ENCODE measurements around the gene TMEM238L.
A peak's percentile ranks its signal among the peaks of the same experiment; 100 is the strongest.
"Not testable (repeated sequence)": the region's sequence is repeated elsewhere in the genome, so short reads cannot be mapped to it uniquely, and the experiment has no call there.

Gene TMEM238L

GRCh38 chr17:10803830-10804475 lies at the start of gene TMEM238L:
TMEM238L (minus strand) TSS chr17:10804099; CDS start chr17:10803963, 136 bp downstream.
- Mint-ChIP-seq H3K9me3 (peaks cover 4% of the 10 kb centered on the region), H3K4me3 (no peak within 1 kb of the TSS), H3K36me3 (ENCODE audit: low read depth) (no peaks in the 10 kb centered on the region), H3K4me1 (peaks cover 18% of the 10 kb centered on the region), H3K27me3 (ENCODE audit: low read depth, poor library complexity) (peaks cover 11% of the 10 kb centered on the region), H3K27ac (no peak within 1 kb of the TSS)
- no peak for DNase-seq
- TF ChIP-seq CTCF (IDR thresholded peaks at IDR 0.05): no peak

- H3K27ac Mint-ChIP-seq; H3K4me3 Mint-ChIP-seq; H3K36me3 Mint-ChIP-seq (ENCODE audit: low read depth); DNase-seq: not testable (repeated sequence)
- H3K4me1 Mint-ChIP-seq: peaks cover 19% of the 10 kb centered on the region
- peaks cover 27% of the 10 kb centered on the region for H3K9me3 Mint-ChIP-seq
- H3K27me3 Mint-ChIP-seq (ENCODE audit: low read depth, poor library complexity): peaks cover 40% of the 10 kb centered on the region
These were observed 42.7 kb upstream of the TMEM238L start for GRCh38 chr17:10846636-10847035.

GRCh38 chr17:10845388-10845751 lies 41.5 kb upstream of the TMEM238L start:
- TF ChIP-seq CTCF (IDR thresholded peaks at IDR 0.05): peak; percentile 22
- Mint-ChIP-seq H3K27ac (no peak overlapping the region), H3K4me3 (peak overlapping the region; percentile 86), H3K4me1 (peaks cover 19% of the 10 kb centered on the region), H3K9me3 (peaks cover 18% of the 10 kb centered on the region), H3K36me3 (ENCODE audit: low read depth) (no peaks in the 10 kb centered on the region), H3K27me3 (ENCODE audit: low read depth, poor library complexity) (peaks cover 36% of the 10 kb centered on the region)
- no peak for DNase-seq

GRCh38 chr17:10844621-10845387 lies 40.9 kb upstream of the TMEM238L start:
- peaks cover 18% of the 10 kb centered on the region for H3K9me3 Mint-ChIP-seq
- H3K36me3 Mint-ChIP-seq (ENCODE audit: low read depth): no peaks in the 10 kb centered on the region
- H3K4me1 Mint-ChIP-seq: peaks cover 19% of the 10 kb centered on the region
- peaks cover 35% of the 10 kb centered on the region for H3K27me3 Mint-ChIP-seq (ENCODE audit: low read depth, poor library complexity)
- H3K4me3 Mint-ChIP-seq: peak overlapping the region; percentile 86
- TF ChIP-seq CTCF (IDR thresholded peaks at IDR 0.05): peak; percentile 93
- no peak overlapping the region for H3K27ac Mint-ChIP-seq
- peak; percentile 84 for DNase-seq

- TF ChIP-seq CTCF (IDR thresholded peaks at IDR 0.05): no peak
- Mint-ChIP-seq H3K27me3 (ENCODE audit: low read depth, poor library complexity) (peaks cover 35% of the 10 kb centered on the region), H3K4me1 (peaks cover 19% of the 10 kb centered on the region), H3K4me3 (peak overlapping the region; percentile 71), H3K36me3 (ENCODE audit: low read depth) (no peaks in the 10 kb centered on the region), H3K27ac (no peak overlapping the region), H3K9me3 (peaks cover 18% of the 10 kb centered on the region)
- no peak for DNase-seq
These were observed 39.9 kb upstream of the TMEM238L start for GRCh38 chr17:10843811-10844210.

GRCh38 chr17:10842658-10843057 lies 38.8 kb upstream of the TMEM238L start:
- Mint-ChIP-seq H3K27ac (no peak overlapping the region), H3K9me3 (peaks cover 13% of the 10 kb centered on the region)

More at GRCh38 chr17:10842658-10843057, 38.8 kb upstream of the TMEM238L start:
- no peak overlapping the region for H3K4me3 Mint-ChIP-seq
- H3K27me3 Mint-ChIP-seq (ENCODE audit: low read depth, poor library complexity): peaks cover 37% of the 10 kb centered on the region
- no peaks in the 10 kb centered on the region for H3K36me3 Mint-ChIP-seq (ENCODE audit: low read depth)
- DNase-seq: no peak
- TF ChIP-seq CTCF (IDR thresholded peaks at IDR 0.05): no peak
- H3K4me1 Mint-ChIP-seq: peaks cover 21% of the 10 kb centered on the region

Data from nephron progenitor cell (in vitro differentiated cells).